Femur (tissue), 1 donor: ENCODE results near the gene KCNH2.

Experiments
- DNase-seq: peaks from one replicate; pipeline ENCODE4 v3.0.0-alpha.2; 2017

KCNH2 gene

DNA sequence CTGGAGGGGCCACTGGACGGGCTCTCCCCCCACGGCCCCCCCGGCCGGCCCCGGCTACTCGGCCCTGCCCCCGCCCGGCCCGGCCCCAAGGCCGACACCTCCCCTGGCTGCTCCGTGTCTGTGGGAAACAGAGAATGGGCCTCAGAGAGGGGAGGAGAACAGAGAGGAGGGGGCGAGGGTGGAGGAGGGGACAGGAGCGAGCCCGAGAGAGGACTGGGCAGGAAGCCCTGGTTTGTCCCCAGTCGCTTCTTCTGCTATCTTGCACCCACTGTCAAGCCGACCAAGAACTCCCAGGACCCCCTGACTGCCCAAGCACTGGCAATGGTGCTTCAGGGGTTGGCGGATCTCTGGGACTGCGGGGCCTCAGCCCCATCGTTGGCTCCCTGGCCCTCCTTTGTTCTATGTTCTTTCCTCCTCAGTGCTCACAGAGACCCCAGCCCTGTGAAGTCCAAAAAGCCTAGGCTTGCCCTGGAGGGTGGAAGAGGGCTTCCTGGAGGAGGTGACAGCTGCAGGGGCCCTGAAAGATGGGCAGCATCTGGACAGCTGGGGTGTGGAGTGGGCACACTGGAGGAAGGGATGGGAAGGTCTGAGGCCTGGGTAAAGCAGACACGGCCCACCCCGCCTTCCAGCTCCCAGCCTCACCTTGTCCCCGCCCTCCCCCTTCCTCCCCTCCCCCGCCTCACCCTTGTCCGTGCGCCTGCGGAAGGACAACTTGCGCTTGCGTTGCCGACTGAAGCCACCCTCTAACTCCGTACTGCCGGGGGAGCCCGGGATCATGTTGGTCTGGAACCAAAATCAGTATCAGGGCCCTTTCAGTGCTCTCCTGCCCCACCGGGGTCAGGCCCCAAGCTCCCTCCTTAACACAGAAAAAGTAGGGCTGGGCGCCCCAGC, 30.1 kb downstream of the KCNH2 start:
- peak; percentile 17 for DNase-seq

DNA sequence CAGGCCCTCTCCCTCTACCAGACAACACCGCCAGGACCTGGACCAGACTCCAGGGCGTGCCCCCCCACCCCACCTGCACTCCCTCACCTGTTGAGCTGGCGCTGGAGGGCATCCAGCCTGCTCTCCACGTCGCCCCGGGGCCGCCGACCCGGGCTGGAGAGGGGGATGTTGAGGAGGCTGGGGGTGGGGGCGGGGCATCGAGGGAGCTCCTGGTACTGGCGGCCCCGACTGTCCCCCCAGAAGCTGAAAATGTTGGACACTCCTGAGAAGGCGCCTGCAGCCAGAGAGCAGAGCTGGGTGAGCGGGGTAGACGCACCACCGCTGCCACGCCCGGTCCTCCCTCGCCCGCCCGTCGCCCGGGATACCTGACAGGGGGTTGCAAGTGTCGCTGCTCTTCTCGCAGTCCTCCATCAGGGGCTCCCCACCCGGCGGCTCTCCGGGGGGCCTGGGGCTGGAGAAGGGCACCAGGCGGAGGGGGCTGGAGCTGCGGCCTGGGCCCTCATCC, 30.8 kb downstream of the KCNH2 start:
- DNase-seq, result no peak

- DNase-seq, result no peak
Observed at GRCh38 chr7:150946421-150947240, 31.5 kb downstream of the KCNH2 start.

DNA sequence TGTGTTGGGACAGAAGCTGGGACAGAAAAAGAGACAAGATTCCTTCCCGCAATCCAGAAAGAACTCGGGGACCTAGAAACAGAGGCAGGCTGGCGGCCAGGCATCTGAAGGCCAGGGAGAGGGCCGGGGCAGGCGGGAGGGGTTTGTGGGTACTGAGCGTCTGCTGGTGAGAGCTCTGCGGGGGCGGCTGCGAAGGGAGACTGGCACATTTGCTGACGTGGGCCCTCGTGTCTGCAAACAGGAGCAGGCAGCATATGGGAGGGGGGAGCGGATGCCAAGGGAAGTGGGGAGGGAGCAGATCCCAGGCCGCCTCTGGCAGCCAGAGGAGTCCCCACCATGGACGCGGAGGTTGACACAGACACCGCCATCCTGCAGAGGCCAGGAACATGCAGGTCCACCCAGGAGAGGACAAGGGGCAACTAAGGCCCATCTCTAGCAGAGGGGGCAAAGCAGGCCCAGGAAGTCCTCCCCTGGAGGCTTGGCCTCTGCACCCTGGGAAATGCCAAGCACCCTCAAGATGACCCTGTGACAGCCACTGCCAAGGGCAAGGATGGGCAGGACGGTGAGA, 32.2 kb downstream of the KCNH2 start:
- peak; percentile 73 for DNase-seq

GRCh38 chr7:150945171-150945852, 32.8 kb downstream of the KCNH2 start:
- no peak for DNase-seq

DNA sequence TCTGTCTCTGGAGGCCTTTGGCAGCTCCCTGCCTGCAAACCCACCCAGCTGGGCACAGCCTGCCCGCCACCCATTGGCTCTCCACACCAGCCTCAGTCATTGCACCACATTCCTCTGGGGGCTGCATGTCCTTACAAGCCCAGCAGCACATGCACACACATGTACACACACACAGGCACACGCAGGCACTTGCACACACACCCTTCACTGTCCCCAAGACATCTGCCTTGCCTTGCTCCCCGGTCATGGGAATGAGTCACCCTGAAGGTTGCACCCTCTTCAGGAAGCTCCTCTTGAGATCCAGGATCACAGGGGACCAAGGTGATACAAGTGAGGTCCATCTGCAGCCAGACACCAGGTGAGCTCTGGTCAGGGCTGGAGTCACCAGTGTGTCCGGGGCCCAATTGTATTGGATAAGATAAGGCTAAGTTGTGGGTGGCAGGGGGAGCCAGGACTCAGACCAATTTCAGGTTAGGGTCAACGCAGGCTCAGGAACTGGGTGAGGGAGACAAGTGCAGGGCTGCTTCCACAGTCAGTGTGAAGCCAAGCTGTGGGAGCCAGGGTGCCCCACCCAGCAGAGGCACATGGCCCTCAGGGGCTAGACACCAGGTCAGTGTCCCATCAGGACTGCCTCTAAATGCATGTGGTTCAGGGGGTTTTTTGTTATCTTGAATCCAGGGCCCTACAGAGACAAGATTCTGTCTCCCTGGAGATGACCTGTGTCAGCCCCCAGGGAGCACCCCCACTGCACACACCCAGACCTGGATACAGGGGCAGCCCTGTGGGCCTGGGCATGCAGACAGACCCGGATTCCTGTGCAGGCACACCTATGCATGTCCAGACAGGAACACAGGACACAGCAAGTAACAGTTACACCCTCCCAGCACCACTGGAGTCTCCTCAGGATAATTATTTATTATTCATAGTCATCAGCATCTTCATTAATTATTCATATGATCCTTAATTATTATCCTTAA, 33.8 kb downstream of the KCNH2 start:
- no peak for DNase-seq

DNA sequence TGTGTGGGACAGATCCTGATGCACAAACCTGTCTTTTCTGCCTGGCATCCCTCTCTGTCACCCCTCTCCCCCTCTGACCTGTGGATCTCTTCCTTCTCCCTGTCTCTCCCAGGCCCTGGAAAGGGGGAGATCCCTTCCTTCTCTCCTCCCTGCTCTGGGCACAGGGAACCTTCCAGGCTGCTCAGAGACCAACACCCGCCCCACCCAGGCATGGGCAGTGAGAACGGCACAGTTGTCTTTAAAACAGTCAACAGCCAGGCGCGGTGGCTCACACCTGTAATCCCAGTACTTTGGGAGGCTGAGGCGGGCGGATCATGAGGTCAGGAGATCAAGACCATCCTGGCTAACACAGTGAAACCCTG, 34.7 kb downstream of the KCNH2 start:
- no peak for DNase-seq

DNA sequence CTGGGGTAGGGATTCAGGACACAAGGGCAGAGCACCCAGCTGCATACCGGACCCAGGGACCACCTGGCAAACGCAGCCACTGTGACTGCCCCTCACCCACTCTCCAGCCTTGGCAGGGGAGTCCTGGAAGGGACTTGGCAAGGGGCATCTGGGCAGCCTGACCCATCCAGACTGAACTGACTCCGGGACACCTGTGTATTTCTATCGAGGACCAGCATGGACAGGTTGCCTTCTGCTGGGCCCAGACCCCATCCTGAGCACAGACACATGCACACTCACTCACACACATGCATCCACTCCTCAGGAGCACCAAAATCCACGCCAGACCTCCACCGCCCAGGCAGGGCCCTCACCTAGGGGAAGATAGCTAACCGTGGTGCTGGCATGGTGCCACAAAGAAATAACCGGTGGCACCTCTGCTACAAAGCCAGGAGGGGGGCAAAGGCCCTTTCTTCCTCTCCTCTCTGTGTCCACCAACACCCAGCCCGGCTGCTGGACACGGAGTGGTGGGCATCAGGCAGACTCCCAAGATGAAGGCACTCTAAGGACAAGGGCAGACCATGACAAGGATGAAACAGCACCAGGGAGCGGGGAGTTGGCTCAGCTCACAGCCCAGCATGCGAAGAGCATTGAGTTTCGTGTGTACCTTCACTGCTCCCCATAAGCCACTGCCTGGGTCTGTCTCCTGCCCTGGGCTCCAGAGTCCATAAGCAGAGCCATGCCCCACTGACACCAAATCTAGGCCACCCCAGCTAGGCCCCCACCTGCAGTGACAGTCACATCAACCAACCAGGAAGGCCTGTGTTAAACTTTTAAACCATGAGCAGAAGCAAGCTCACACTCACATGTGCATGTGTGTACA, 35.3 kb downstream of the KCNH2 start:
- no peak for DNase-seq

GRCh38 chr7:150942001-150942590, 36.0 kb downstream of the KCNH2 start:
- no peak for DNase-seq

GRCh38 chr7:150941351-150942000, 36.6 kb downstream of the KCNH2 start:
- DNase-seq, result no peak

- DNase-seq, result no peak
Observed at GRCh38 chr7:150940431-150941102, 37.6 kb downstream of the KCNH2 start.

DNA sequence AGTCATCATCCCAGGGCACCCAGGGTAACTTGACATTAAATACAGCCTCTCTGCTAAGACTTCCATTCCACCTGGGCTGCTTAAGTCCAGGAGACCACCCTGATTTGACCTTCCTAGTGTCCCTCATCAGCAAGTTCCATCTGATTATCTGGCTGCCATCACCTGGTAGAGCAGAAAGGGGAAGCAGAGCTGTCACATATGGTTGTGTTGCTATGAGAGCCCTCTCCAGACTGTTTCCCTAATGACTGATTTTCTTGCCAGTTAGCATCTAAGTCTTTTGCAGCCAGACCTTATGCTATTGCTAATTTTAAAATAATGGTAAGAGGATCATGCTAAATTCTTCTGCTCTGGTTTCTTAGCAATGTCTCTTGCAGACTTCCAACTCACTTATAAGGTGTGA, 38.7 kb downstream of the KCNH2 start:
- no peak for DNase-seq

GRCh38 chr7:150939052-150939451, 39.1 kb downstream of the KCNH2 start:
- no peak for DNase-seq

GRCh38 chr7:150938566-150938965, 39.6 kb downstream of the KCNH2 start:
- no peak for DNase-seq

- DNase-seq, result peak; percentile 77
Observed at GRCh38 chr7:150937848-150938561, 40.1 kb downstream of the KCNH2 start.

DNA sequence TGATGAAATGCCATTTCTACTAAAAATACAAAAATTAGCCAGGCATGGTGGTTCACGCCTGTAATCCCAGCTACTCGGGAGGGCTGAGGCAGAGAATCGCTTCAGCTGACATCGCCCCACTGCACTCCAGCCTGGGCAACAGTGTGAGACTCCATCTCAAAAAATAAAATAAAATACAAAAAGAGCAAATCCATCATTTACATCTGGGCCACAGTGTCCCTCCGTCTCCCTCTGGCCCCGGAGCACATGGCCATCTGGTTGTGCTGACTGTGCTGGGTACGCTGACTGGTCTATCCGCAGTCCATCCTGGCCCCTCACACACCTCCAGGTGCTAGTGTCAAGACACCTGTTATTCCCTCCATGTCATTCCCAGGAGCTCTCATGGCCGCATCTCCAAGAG, 42.1 kb downstream of the KCNH2 start:
- no peak for DNase-seq

- no peak for DNase-seq
Observed at GRCh38 chr7:150935149-150935548, 43.0 kb downstream of the KCNH2 start.

DNA sequence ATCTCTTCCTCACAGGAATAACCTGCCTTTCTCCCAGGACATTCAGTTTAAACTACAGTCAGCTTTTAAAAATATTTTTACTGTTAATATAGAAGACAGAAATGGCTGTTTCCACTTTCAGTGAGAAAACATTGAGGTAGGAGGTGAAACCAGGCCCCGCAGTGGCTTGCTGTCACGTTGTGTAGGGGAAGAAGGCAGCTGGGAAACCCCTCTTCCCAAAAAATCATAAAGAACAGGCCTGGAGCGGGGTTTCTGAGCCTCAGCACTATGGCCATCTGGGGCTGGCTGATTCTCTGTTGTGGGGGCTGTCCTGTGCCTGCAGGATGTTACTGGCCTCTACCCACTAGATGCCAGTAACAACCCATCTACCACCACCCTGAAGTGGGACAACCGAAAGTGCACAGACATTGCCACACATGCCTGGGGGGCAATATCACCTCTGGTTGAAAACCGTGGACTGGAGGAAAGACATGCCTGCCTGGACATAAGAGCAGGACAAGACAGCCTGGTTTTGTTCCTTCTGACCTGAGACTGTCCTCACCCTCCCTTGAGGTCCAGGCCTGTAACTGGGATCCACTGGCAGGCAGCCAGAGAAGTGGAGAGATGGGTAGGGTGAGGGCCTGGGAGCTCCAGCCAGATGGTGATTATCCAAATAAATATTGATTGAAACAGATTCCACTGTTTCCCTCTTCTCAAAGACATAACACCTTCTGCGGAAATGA, 43.9 kb downstream of the KCNH2 start:
- no peak for DNase-seq
